H9 (cell line): ENCODE measurements around the gene SECTM1. TPM values are rescaled to one million over a fixed set of nuclear protein-coding genes. Genes with fewer than 3 reads are reported as not detected.

Experiments
- DNase-seq: peaks from one replicate; pipeline ENCODE4 v3.0.0-alpha.2; 2017
- H2AFZ ChIP-seq: one replicate; pipeline ENCODE4 v1.6.1; 2013; ENCODE audit warnings: mild to moderate bottlenecking, low read length, control low read depth, moderate library complexity
- H2AK5ac ChIP-seq: 2 replicates; pipeline ENCODE4 v1.6.1; 2013; ENCODE audit warnings: low read length, control low read depth, mixed read lengths; ENCODE audit not compliant: insufficient read length
- H2BK120ac ChIP-seq: one replicate; pipeline ENCODE4 v1.6.1; 2013; ENCODE audit warnings: low read depth, mild to moderate bottlenecking, low read length, control low read depth, inconsistent platforms; ENCODE audit not compliant: poor library complexity, severe bottlenecking
- H2BK12ac ChIP-seq: 2 replicates; pipeline ENCODE4 v1.6.1; 2013; ENCODE audit warnings: low read length, control low read depth, mixed read lengths, low read depth; ENCODE audit not compliant: insufficient read length
- H2BK15ac ChIP-seq: 2 replicates; pipeline ENCODE4 v1.6.1; 2013; ENCODE audit warnings: low read depth, low read length, control low read depth
- H2BK20ac ChIP-seq: one replicate; pipeline ENCODE4 v1.6.1; 2013; ENCODE audit warnings: low read depth, mild to moderate bottlenecking, low read length, control low read depth, inconsistent platforms; ENCODE audit not compliant: poor library complexity, severe bottlenecking
- H2BK5ac ChIP-seq: 2 replicates; pipeline ENCODE4 v1.6.1; 2013; ENCODE audit warnings: low read length, control low read depth, mixed read lengths; ENCODE audit not compliant: insufficient read length
- H3K14ac ChIP-seq: 2 replicates; pipeline ENCODE4 v1.6.1; 2013; ENCODE audit warnings: low read length, control low read depth; ENCODE audit not compliant: insufficient read depth
- H3K18ac ChIP-seq: 2 replicates; pipeline ENCODE4 v1.6.1; 2013; ENCODE audit warnings: low read depth, mild to moderate bottlenecking, mixed read lengths, low read length, control low read depth; ENCODE audit not compliant: insufficient read length
- H3K23ac ChIP-seq: 2 replicates; pipeline ENCODE4 v1.6.1; 2013; ENCODE audit warnings: low read length, control low read depth, mixed read lengths, low read depth; ENCODE audit not compliant: insufficient read length
- H3K23me2 ChIP-seq: 2 replicates; pipeline ENCODE4 v1.6.1; 2013; ENCODE audit warnings: low read depth, mild to moderate bottlenecking, mixed read lengths, low read length, control low read depth; ENCODE audit not compliant: insufficient read length, poor library complexity, severe bottlenecking
- H3K27ac ChIP-seq: 2 replicates; pipeline ENCODE4 v1.5.1; 2013; ENCODE audit warnings: low read length, control low read depth, mixed read lengths, low read depth; ENCODE audit not compliant: insufficient read length
- H3K27me3 ChIP-seq: 2 replicates; pipeline ENCODE4 v1.6.1; 2013; ENCODE audit warnings: low read length, control low read depth, inconsistent platforms; ENCODE audit not compliant: insufficient read depth
- H3K4ac ChIP-seq: 2 replicates; pipeline ENCODE4 v1.6.1; 2013; ENCODE audit warnings: low read depth, mild to moderate bottlenecking, control low read depth, inconsistent platforms, low read length, moderate library complexity
- H3K4me1 ChIP-seq: 2 replicates; pipeline ENCODE4 v1.6.1; 2013; ENCODE audit warnings: low read length, control low read depth, inconsistent platforms; ENCODE audit not compliant: insufficient read depth
- H3K4me2 ChIP-seq: 2 replicates; pipeline ENCODE4 v1.6.1; 2013; ENCODE audit warnings: low read length, control low read depth, mixed read lengths; ENCODE audit not compliant: insufficient read length, insufficient read depth
- H3K56ac ChIP-seq: 2 replicates; pipeline ENCODE4 v1.6.1; 2013; ENCODE audit warnings: low read depth, mild to moderate bottlenecking, mixed read lengths, low read length, control low read depth; ENCODE audit not compliant: insufficient read length
- H3K79me1 ChIP-seq: 2 replicates; pipeline ENCODE4 v1.6.1; 2013; ENCODE audit warnings: low read depth, mild to moderate bottlenecking, moderate library complexity, low read length, control low read depth, inconsistent platforms; ENCODE audit not compliant: insufficient read depth, poor library complexity, severe bottlenecking
- H3K79me2 ChIP-seq: 2 replicates; pipeline ENCODE4 v1.6.1; 2013; ENCODE audit warnings: low read length, control low read depth, inconsistent platforms; ENCODE audit not compliant: insufficient read depth
- H3K9ac ChIP-seq: 2 replicates; pipeline ENCODE4 v1.6.1; 2013; ENCODE audit warnings: low read length, control low read depth, mixed read lengths; ENCODE audit not compliant: insufficient read length; ENCODE audit errors: extremely low read depth
- H3K9me3 ChIP-seq: one replicate; pipeline ENCODE4 v1.6.1; 2013; ENCODE audit warnings: low read depth, low read length, inconsistent platforms; ENCODE audit not compliant: control insufficient read depth
- H3T11ph ChIP-seq: one replicate; pipeline ENCODE4 v1.6.1; 2013; ENCODE audit warnings: mild to moderate bottlenecking, low read length, control low read depth, inconsistent platforms
- H4K20me1 ChIP-seq: one replicate; pipeline ENCODE4 v1.6.1; 2013; ENCODE audit not compliant: control insufficient read depth, insufficient read length, insufficient read depth
- H4K5ac ChIP-seq: 2 replicates; pipeline ENCODE4 v1.6.1; 2013; ENCODE audit warnings: low read depth, mild to moderate bottlenecking, mixed read lengths, low read length, control low read depth; ENCODE audit not compliant: insufficient read length
- H4K8ac ChIP-seq: replicated peaks from 2 replicates; pipeline ENCODE4 v1.6.1; 2013; ENCODE audit warnings: low read length, control low read depth, mixed read lengths, low read depth; ENCODE audit not compliant: insufficient read length
- H4K91ac ChIP-seq: 2 replicates; pipeline ENCODE4 v1.6.1; 2013; ENCODE audit warnings: low read depth, mild to moderate bottlenecking, moderate library complexity, mixed read lengths, low read length, control low read depth; ENCODE audit not compliant: insufficient read length
- H3K27ac Mint-ChIP-seq, 3 experiments: 2 replicates in 2 of 3; 3 replicates in 1 of 3; pipeline ENCODE4 v1.8.0; 2020 to 2021; ENCODE audit warnings: mixed read lengths in 3 of 3, mild to moderate bottlenecking in 1 of 3, moderate library complexity in 1 of 3
- H3K27me3 Mint-ChIP-seq: 2 replicates; pipeline ENCODE4 v1.8.0; 2021; ENCODE audit warnings: low read depth, mild to moderate bottlenecking, moderate library complexity, mixed read lengths
- H3K36me3 Mint-ChIP-seq, 3 experiments: 2 replicates in 2 of 3; 3 replicates in 1 of 3; pipeline ENCODE4 v1.8.0; 2020 to 2021; ENCODE audit warnings: low read depth in 3 of 3, mixed read lengths in 3 of 3; ENCODE audit not compliant: insufficient read depth in 1 of 3
- H3K4me1 Mint-ChIP-seq, 2 experiments: 2 replicates each; pipeline ENCODE4 v1.8.0; 2020; ENCODE audit warnings: mixed read lengths in 2 of 2
- H3K4me3 Mint-ChIP-seq, 2 experiments: 2 replicates in 1 of 2; 3 replicates in 1 of 2; pipeline ENCODE4 v1.8.0; 2020 to 2021; ENCODE audit warnings: mild to moderate bottlenecking in 2 of 2, mixed read lengths in 2 of 2, moderate library complexity in 1 of 2
- H3K9me3 Mint-ChIP-seq, 2 experiments: 2 replicates in 1 of 2; 3 replicates in 1 of 2; pipeline ENCODE4 v1.8.0; 2020; ENCODE audit warnings: mild to moderate bottlenecking in 2 of 2, mixed read lengths in 2 of 2, moderate library complexity in 1 of 2
- WGBS: extraction: QIAGEN DNeasy Blood & Tissue Kit; methylation state at CpG from one replicate; pipeline ENCODE4 v1.1.7; 2013; ENCODE audit warnings: missing lambda C conversion rate, low lambda C conversion rate, mixed read lengths; ENCODE audit not compliant: insufficient read length; ENCODE audit errors: extremely low coverage; 5-methylcytosine and 5-hydroxymethylcytosine counted together
- total RNA-seq: library from RNA; stranded (reverse); gene quantifications from 2 replicates; pipeline ENCODE4 v1.2.1, GENCODE V29; 2021
- TF ChIP-seq, protein P1 (sequence below): fragments of 200-600 bp; sonication (generic); conservative IDR thresholded peaks from 3 replicates; pipeline ENCODE4 v1.8.0; 2021; ENCODE audit warnings: antibody characterized with exemption, mild to moderate bottlenecking

The SECTM1 gene
- total RNA-seq, 1 experiment from 2014 or later, result 0.28 TPM

DNA sequence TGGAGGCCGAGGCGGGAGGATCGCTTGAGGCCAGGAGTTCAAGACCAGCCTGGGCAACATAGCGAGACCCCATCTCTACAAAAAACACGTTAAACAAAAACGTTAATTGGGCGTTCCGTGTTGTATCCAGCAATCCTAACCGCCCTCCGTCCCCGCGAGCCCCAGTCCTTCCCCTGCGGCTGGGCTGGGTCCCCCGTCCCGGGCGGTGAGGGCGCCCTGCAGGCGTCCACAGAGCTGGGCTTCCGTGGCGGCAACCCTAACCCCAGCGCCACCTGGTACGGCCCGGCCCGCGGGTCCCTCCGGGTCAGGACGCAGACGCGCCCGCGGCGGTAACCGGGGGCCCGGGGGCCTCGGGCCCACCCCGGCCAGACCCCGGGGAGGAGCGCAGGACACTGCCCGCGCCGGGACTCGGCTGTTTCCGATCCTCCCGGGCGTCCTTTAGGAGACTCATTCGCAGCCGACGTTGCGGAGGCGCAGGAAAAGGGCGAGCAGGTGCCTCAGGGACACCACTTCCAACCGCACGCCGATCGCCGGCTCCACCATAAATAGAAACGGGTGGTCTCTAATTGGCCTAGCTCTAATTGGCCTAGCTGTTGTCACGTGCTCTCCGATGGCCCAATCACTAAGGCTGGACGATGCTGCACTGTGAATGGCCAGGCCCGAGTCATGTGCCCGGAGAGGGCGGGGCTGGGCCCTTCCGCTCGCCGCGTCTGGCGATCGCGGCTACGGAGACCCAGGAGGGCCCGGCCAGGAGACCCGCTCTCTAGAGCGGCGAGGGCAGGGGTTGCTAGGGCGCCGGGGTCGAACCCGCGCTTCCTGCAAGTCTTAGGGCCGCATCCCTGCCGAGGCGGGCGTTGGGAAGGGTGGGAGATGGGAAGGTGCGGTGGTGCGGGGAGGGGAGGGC is 41.1 kb downstream of the SECTM1 start:
- Mint-ChIP-seq H3K4me3 (peak overlapping the region; percentile 72 to 85), H3K9me3 (no peaks in the 10 kb centered on the region; a peak in 1 of 5 replicates), H3K27ac (peak overlapping the region in 2 of 3 experiments; percentile 76 to 81; a peak in 1 of 7 replicates), H3K4me1 (peaks cover 13 to 36% of the 10 kb centered on the region in 2 experiments), H3K36me3 (no peaks in the 10 kb centered on the region), H3K27me3 (peaks cover 41% of the 10 kb centered on the region)
- no peak overlapping the region for H2BK20ac ChIP-seq
- TF ChIP-seq, protein P1, sequence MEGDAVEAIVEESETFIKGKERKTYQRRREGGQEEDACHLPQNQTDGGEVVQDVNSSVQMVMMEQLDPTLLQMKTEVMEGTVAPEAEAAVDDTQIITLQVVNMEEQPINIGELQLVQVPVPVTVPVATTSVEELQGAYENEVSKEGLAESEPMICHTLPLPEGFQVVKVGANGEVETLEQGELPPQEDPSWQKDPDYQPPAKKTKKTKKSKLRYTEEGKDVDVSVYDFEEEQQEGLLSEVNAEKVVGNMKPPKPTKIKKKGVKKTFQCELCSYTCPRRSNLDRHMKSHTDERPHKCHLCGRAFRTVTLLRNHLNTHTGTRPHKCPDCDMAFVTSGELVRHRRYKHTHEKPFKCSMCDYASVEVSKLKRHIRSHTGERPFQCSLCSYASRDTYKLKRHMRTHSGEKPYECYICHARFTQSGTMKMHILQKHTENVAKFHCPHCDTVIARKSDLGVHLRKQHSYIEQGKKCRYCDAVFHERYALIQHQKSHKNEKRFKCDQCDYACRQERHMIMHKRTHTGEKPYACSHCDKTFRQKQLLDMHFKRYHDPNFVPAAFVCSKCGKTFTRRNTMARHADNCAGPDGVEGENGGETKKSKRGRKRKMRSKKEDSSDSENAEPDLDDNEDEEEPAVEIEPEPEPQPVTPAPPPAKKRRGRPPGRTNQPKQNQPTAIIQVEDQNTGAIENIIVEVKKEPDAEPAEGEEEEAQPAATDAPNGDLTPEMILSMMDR, result no peak
- H3K4me1 ChIP-seq, result no peaks in the 10 kb centered on the region
- no peak overlapping the region for H2AK5ac ChIP-seq
- peak overlapping the region; percentile 57 for H3K9ac ChIP-seq
- H4K8ac ChIP-seq, result no peak overlapping the region
- H2BK15ac ChIP-seq, result no peak overlapping the region
- no peak overlapping the region for H2BK12ac ChIP-seq
- no peak overlapping the region for H3K23ac ChIP-seq
- peaks cover 6% of the 10 kb centered on the region for H3K23me2 ChIP-seq
- H3K27ac ChIP-seq, result no peak overlapping the region
- no peak overlapping the region for H2BK120ac ChIP-seq
- DNase-seq, result peak; percentile 100
- no peak overlapping the region for H4K91ac ChIP-seq
- H4K20me1 ChIP-seq, result no peaks in the 10 kb centered on the region
- no peaks in the 10 kb centered on the region for H3K79me2 ChIP-seq
- peak overlapping the region; percentile 61 for H3K4me2 ChIP-seq
- H2BK5ac ChIP-seq, result no peak overlapping the region
- no peaks in the 10 kb centered on the region for H3K27me3 ChIP-seq
- H3K14ac ChIP-seq, result peak overlapping the region; percentile 74; the same call in 1 of the 2 replicates
- peak overlapping the region; percentile 92 for H3K18ac ChIP-seq
- H3K4ac ChIP-seq, result no peak overlapping the region
- no peaks in the 10 kb centered on the region for H3K79me1 ChIP-seq
- H4K5ac ChIP-seq, result no peak overlapping the region
- no peak overlapping the region for H2AFZ ChIP-seq
- H3K9me3 ChIP-seq, result no peaks in the 10 kb centered on the region
- WGBS, result no CpG with 5 or more reads among the region's 86 CpGs
- H3T11ph ChIP-seq, result no peak overlapping the region
- H3K56ac ChIP-seq, result no peak overlapping the region
